Mesenchymal stem cell (in vitro differentiated cells and primary cell): ENCODE results near the gene POGK.
A peak's percentile ranks its signal among the peaks of the same experiment; 100 is the strongest.
"Not testable (repeated sequence)": the region's sequence is repeated elsewhere in the genome, so short reads cannot be mapped to it uniquely, and the experiment has no call there.

Source experiments
- DNase-seq: peaks from one replicate; pipeline ENCODE4 v3.0.0-alpha.2; 2013
- H2AFZ ChIP-seq: one replicate; pipeline ENCODE4 v1.6.1; 2013; ENCODE audit warnings: low read depth, mild to moderate bottlenecking, control low read depth, inconsistent platforms, low read length, moderate library complexity
- H2AK5ac ChIP-seq: 2 replicates; pipeline ENCODE4 v1.6.1; 2013; ENCODE audit warnings: low read length, moderate library complexity, mild to moderate bottlenecking, inconsistent platforms; ENCODE audit not compliant: severe bottlenecking
- H2BK120ac ChIP-seq: one replicate; pipeline ENCODE4 v1.6.1; 2013; ENCODE audit warnings: low read depth, mild to moderate bottlenecking, inconsistent platforms, low read length, moderate library complexity
- H2BK12ac ChIP-seq, 2 experiments: one replicate each; pipeline ENCODE4 v1.6.1; 2013; ENCODE audit warnings: inconsistent platforms in 2 of 2, low read length in 2 of 2, mild to moderate bottlenecking in 2 of 2, moderate library complexity in 2 of 2, control low read depth in 1 of 2
- H2BK15ac ChIP-seq: one replicate; pipeline ENCODE4 v1.6.1; 2013; ENCODE audit warnings: mild to moderate bottlenecking, low read depth, inconsistent platforms; ENCODE audit not compliant: poor library complexity, severe bottlenecking
- H2BK5ac ChIP-seq: 2 replicates; pipeline ENCODE4 v1.6.1; 2013; ENCODE audit warnings: low read depth, mild to moderate bottlenecking, low read length, control low read depth, inconsistent platforms; ENCODE audit not compliant: poor library complexity, severe bottlenecking
- H3K14ac ChIP-seq, 2 experiments: one replicate each; pipeline ENCODE4 v1.6.1; 2013; ENCODE audit warnings: inconsistent platforms in 2 of 2, low read length in 2 of 2, control low read depth in 1 of 2, mild to moderate bottlenecking in 1 of 2, moderate library complexity in 1 of 2
- H3K18ac ChIP-seq, 2 experiments: one replicate each; pipeline ENCODE4 v1.6.1; 2013; ENCODE audit warnings: inconsistent platforms in 2 of 2, low read length in 2 of 2, control low read depth in 1 of 2, low read depth in 1 of 2, mild to moderate bottlenecking in 1 of 2
- H3K23ac ChIP-seq, 2 experiments: one replicate each; pipeline ENCODE4 v1.6.1; 2013; ENCODE audit warnings: inconsistent platforms in 2 of 2, low read length in 2 of 2, mild to moderate bottlenecking in 2 of 2, moderate library complexity in 2 of 2, control low read depth in 1 of 2
- H3K27ac ChIP-seq: 2 replicates; pipeline ENCODE4 v1.5.1; 2013; ENCODE audit warnings: mild to moderate bottlenecking, moderate library complexity, low read length, control low read depth, inconsistent platforms; ENCODE audit not compliant: poor library complexity, severe bottlenecking
- H3K27me3 ChIP-seq, 2 experiments: 2 replicates each; pipeline versions ENCODE4 v1.6.1 to v1.7.0; 2013; ENCODE audit warnings: low read length in 2 of 2, mild to moderate bottlenecking in 2 of 2, moderate library complexity in 2 of 2, control low read depth in 1 of 2, inconsistent platforms in 1 of 2; ENCODE audit not compliant: control insufficient read depth in 1 of 2, insufficient read depth in 1 of 2
- H3K36me3 ChIP-seq, 2 experiments: 2 replicates each; pipeline versions ENCODE4 v1.6.1 to v1.7.0; 2013; ENCODE audit warnings: low read length in 2 of 2, control low read depth in 1 of 2, inconsistent platforms in 1 of 2, low read depth in 1 of 2, mild to moderate bottlenecking in 1 of 2; ENCODE audit not compliant: insufficient read depth in 2 of 2, control insufficient read depth in 1 of 2
- H3K4ac ChIP-seq, 2 experiments: one replicate each; pipeline ENCODE4 v1.6.1; 2013; ENCODE audit warnings: inconsistent platforms in 2 of 2, low read length in 2 of 2, mild to moderate bottlenecking in 2 of 2, moderate library complexity in 2 of 2, control low read depth in 1 of 2, low read depth in 1 of 2
- H3K4me1 ChIP-seq: 2 replicates; pipeline ENCODE4 v1.6.1; 2013; ENCODE audit warnings: low read depth, low read length, control low read depth; ENCODE audit not compliant: control insufficient read depth, insufficient read depth
- H3K4me2 ChIP-seq: 2 replicates; pipeline ENCODE4 v1.6.1; 2013; ENCODE audit warnings: low read length, mild to moderate bottlenecking, inconsistent platforms; ENCODE audit not compliant: poor library complexity, severe bottlenecking
- H3K4me3 ChIP-seq, 2 experiments: 2 replicates each; pipeline versions ENCODE4 v1.5.1 to v1.7.0; 2013; ENCODE audit warnings: low read length in 2 of 2, mild to moderate bottlenecking in 2 of 2, control low read depth in 1 of 2, low read depth in 1 of 2; ENCODE audit not compliant: insufficient read depth in 1 of 2
- H3K79me1 ChIP-seq: replicated peaks from 2 replicates; pipeline ENCODE4 v1.6.1; 2013; ENCODE audit warnings: mild to moderate bottlenecking, control low read depth, low read length, inconsistent platforms; ENCODE audit not compliant: poor library complexity, severe bottlenecking
- H3K9ac ChIP-seq: 2 replicates; pipeline ENCODE4 v1.7.0; 2013; ENCODE audit warnings: mild to moderate bottlenecking, low read length, moderate library complexity
- H3K9me3 ChIP-seq: 2 replicates; pipeline ENCODE4 v1.7.0; 2013; ENCODE audit warnings: mild to moderate bottlenecking, low read length; ENCODE audit not compliant: control insufficient read depth
- H4K8ac ChIP-seq: one replicate; pipeline ENCODE4 v1.6.1; 2013; ENCODE audit warnings: inconsistent platforms, mild to moderate bottlenecking, low read length, moderate library complexity
- H4K91ac ChIP-seq: one replicate; pipeline ENCODE4 v1.6.1; 2013; ENCODE audit warnings: mild to moderate bottlenecking, low read length, inconsistent platforms
- WGBS: methylation state at CpG from one replicate; pipeline ENCODE4 v1.1.7; 2013; ENCODE audit warnings: mixed read lengths; 5-methylcytosine and 5-hydroxymethylcytosine counted together

POGK gene

GRCh38 chr1:166875302-166875733 lies 36.0 kb downstream of the POGK start:
- peak overlapping the region; percentile 69 to 91 for H3K18ac ChIP-seq
- H3K14ac ChIP-seq = peak overlapping the region in 1 of 2 experiments; percentile 79
- peak overlapping the region; percentile 94 for H2AFZ ChIP-seq
- 21% methylated on average over 7 of the region's 8 CpGs for WGBS
- H2BK15ac ChIP-seq = no peak overlapping the region
- no peak for DNase-seq
- peak overlapping the region; percentile 90 to 92 for H3K4me3 ChIP-seq
- H2BK5ac ChIP-seq = no peak overlapping the region
- H4K91ac ChIP-seq = peak overlapping the region; percentile 62
- H3K9ac ChIP-seq = peak overlapping the region; percentile 87
- peak overlapping the region in 1 of 2 experiments; percentile 59 for H3K4ac ChIP-seq
- no peak overlapping the region for H3K27ac ChIP-seq
- no peaks in the 10 kb centered on the region for H3K36me3 ChIP-seq
- H3K4me1 ChIP-seq = peaks cover 5% of the 10 kb centered on the region
- H2BK120ac ChIP-seq = peak overlapping the region; percentile 81
- peak overlapping the region; percentile 92 for H4K8ac ChIP-seq
- H2AK5ac ChIP-seq = no peak overlapping the region
- H3K4me2 ChIP-seq = peak overlapping the region; percentile 93
- H3K27me3 ChIP-seq = no peaks in the 10 kb centered on the region
- peaks cover 14% of the 10 kb centered on the region for H3K79me1 ChIP-seq
- H3K9me3 ChIP-seq = no peaks in the 10 kb centered on the region
- H3K23ac ChIP-seq = peak overlapping the region in 1 of 2 experiments; percentile 48
- no peak overlapping the region for H2BK12ac ChIP-seq

GRCh38 chr1:166875734-166876539 lies 36.7 kb downstream of the POGK start, which contains the start of gene TADA1:
TADA1 (minus strand) TSS chr1:166876264; CDS start chr1:166876233, 31 bp downstream.
- peaks cover 5% of the 10 kb centered on the region for H3K4me1 ChIP-seq
- peak within 1 kb of the TSS in 1 of 2 experiments; percentile 48 for H3K23ac ChIP-seq
- H3K4me3 ChIP-seq = peak within 1 kb of the TSS; percentile 90 to 92
- peak within 1 kb of the TSS; percentile 69 to 96 for H3K18ac ChIP-seq
- no peak within 1 kb of the TSS for H2AK5ac ChIP-seq
- H3K14ac ChIP-seq = peak within 1 kb of the TSS; percentile 45 to 79
- H3K79me1 ChIP-seq = peaks cover 13% of the 10 kb centered on the region
- peak; percentile 96 for DNase-seq
- peaks cover 0 to 2% of the 10 kb centered on the region in 2 experiments for H3K27me3 ChIP-seq
- H3K4ac ChIP-seq = peak within 1 kb of the TSS in 1 of 2 experiments; percentile 85
- H2BK120ac ChIP-seq = peak within 1 kb of the TSS; percentile 81
- no peaks in the 10 kb centered on the region for H3K9me3 ChIP-seq
- H3K36me3 ChIP-seq = no peaks in the 10 kb centered on the region
- peak within 1 kb of the TSS; percentile 94 for H2AFZ ChIP-seq
- peak within 1 kb of the TSS; percentile 51 for H3K27ac ChIP-seq
- H2BK5ac ChIP-seq = no peak within 1 kb of the TSS
- H2BK15ac ChIP-seq = peak within 1 kb of the TSS; percentile 96
- peak within 1 kb of the TSS; percentile 62 for H4K91ac ChIP-seq
- peak within 1 kb of the TSS; percentile 93 for H3K4me2 ChIP-seq
- H2BK12ac ChIP-seq = peak within 1 kb of the TSS in 1 of 2 experiments; percentile 66
- under 1% methylated on average over 84 of the region's 84 CpGs for WGBS
- peak within 1 kb of the TSS; percentile 92 for H4K8ac ChIP-seq
- peak within 1 kb of the TSS; percentile 87 for H3K9ac ChIP-seq

- H3K4me3 ChIP-seq = peak overlapping the region in 1 of 2 experiments; percentile 90
- no peak overlapping the region for H3K18ac ChIP-seq
- no peak for DNase-seq
- H2BK15ac ChIP-seq = no peak overlapping the region
- H2AFZ ChIP-seq = no peak overlapping the region
- H2AK5ac ChIP-seq = no peak overlapping the region
- H3K4me1 ChIP-seq = peaks cover 5% of the 10 kb centered on the region
- no peak overlapping the region for H4K8ac ChIP-seq
- H3K27ac ChIP-seq = no peak overlapping the region
- no peak overlapping the region for H3K14ac ChIP-seq
- H4K91ac ChIP-seq = no peak overlapping the region
- H3K4ac ChIP-seq = no peak overlapping the region
- no peak overlapping the region for H3K23ac ChIP-seq
- WGBS = 19% methylated on average over 6 of the region's 7 CpGs
- H3K9me3 ChIP-seq = no peaks in the 10 kb centered on the region
- peaks cover 12% of the 10 kb centered on the region for H3K79me1 ChIP-seq
- H2BK120ac ChIP-seq = no peak overlapping the region
- H2BK12ac ChIP-seq = no peak overlapping the region
- H3K36me3 ChIP-seq = no peaks in the 10 kb centered on the region
- no peak overlapping the region for H2BK5ac ChIP-seq
- peak overlapping the region; percentile 87 for H3K9ac ChIP-seq
- peaks cover 0 to 2% of the 10 kb centered on the region in 2 experiments for H3K27me3 ChIP-seq
- H3K4me2 ChIP-seq = peak overlapping the region; percentile 70
Measured at GRCh38 chr1:166876540-166876838, 37.2 kb downstream of the POGK start.

GRCh38 chr1:166878173-166878917 lies 39.1 kb downstream of the POGK start:
- not testable (repeated sequence) for H2BK5ac ChIP-seq, H4K8ac ChIP-seq, H3K9ac ChIP-seq, H2AK5ac ChIP-seq, H2BK12ac ChIP-seq, H4K91ac ChIP-seq, H3K36me3 ChIP-seq, H2BK120ac ChIP-seq, H3K4me2 ChIP-seq, H3K23ac ChIP-seq, H2BK15ac ChIP-seq, H3K4me3 ChIP-seq, H3K9me3 ChIP-seq, H3K14ac ChIP-seq, H3K79me1 ChIP-seq, H3K27ac ChIP-seq, DNase-seq, H2AFZ ChIP-seq, H3K4ac ChIP-seq, H3K4me1 ChIP-seq, H3K18ac ChIP-seq
- WGBS = 95% methylated on average over 18 of the region's 21 CpGs
- peaks cover 10 to 12% of the 10 kb centered on the region in 2 experiments for H3K27me3 ChIP-seq
